CD14-positive monocyte (primary cell): ENCODE measurements around the gene ZNF25. TPM values are rescaled to one million over a fixed set of nuclear protein-coding genes. Genes with fewer than 3 reads are reported as not detected.
"Not testable (repeated sequence)": the region's sequence is repeated elsewhere in the genome, so short reads cannot be mapped to it uniquely, and the experiment has no call there.

ENCODE experiments used
- DNase-seq, 3 donors: peaks; one replicate each; pipeline ENCODE4 v3.0.0-alpha.2; 2011 to 2022
- H2AFZ ChIP-seq: 2 replicates; pipeline ENCODE4 v1.6.0; 2012; ENCODE audit warnings: mild to moderate bottlenecking, low read depth, low read length, inconsistent platforms; ENCODE audit not compliant: insufficient read depth, poor library complexity, severe bottlenecking
- H3K27ac ChIP-seq, 2 donors: 1 replicate in 1 of 2; 2 replicates in 1 of 2; pipeline ENCODE4 v1.5.1; 2012 to 2013; ENCODE audit warnings: low read length in 2 of 2, control low read depth in 1 of 2, inconsistent platforms in 1 of 2, low read depth in 1 of 2, mild to moderate bottlenecking in 1 of 2
- H3K27me3 ChIP-seq, 2 donors: one replicate each; pipeline versions ENCODE4 v1.6.0 to v1.6.1; 2011 to 2013; ENCODE audit warnings: low read length in 2 of 2; ENCODE audit not compliant: control insufficient read depth in 2 of 2, insufficient read depth in 2 of 2
- H3K36me3 ChIP-seq, 2 donors: replicated peaks in 1 of 2; 1 replicate in 1 of 2; 2 replicates in 1 of 2; pipeline versions ENCODE4 v1.5.1 to v1.6.1; 2012 to 2013; ENCODE audit warnings: low read length in 2 of 2, control low read depth in 1 of 2, inconsistent platforms in 1 of 2, mild to moderate bottlenecking in 1 of 2; ENCODE audit not compliant: insufficient read depth in 2 of 2, control insufficient read depth in 1 of 2
- H3K4me1 ChIP-seq, 2 donors: 1 replicate in 1 of 2; 2 replicates in 1 of 2; pipeline versions ENCODE4 v1.5.1 to v1.6.1; 2012 to 2013; ENCODE audit warnings: low read length in 2 of 2, control low read depth in 1 of 2, inconsistent platforms in 1 of 2, mild to moderate bottlenecking in 1 of 2, moderate library complexity in 1 of 2; ENCODE audit not compliant: insufficient read depth in 2 of 2, control insufficient read depth in 1 of 2
- H3K4me2 ChIP-seq: replicated peaks from 2 replicates; pipeline ENCODE3; 2012; ENCODE audit warnings: low read length, moderate library complexity, mild to moderate bottlenecking; ENCODE audit not compliant: poor library complexity, severe bottlenecking; ENCODE audit errors: extremely low read depth
- H3K4me3 ChIP-seq, 3 experiments: fragments of 200-600 bp in 1 of 3; sonication (generic) in 1 of 3; replicated peaks in 1 of 3; 1 replicate in 2 of 3; 2 replicates in 1 of 3; pipeline ENCODE4 v1.5.1; 2011 to 2013; ENCODE audit warnings: low read length in 3 of 3, mild to moderate bottlenecking in 3 of 3, control low read depth in 2 of 3, low read depth in 2 of 3, inconsistent platforms in 1 of 3, moderate library complexity in 1 of 3
- H3K79me2 ChIP-seq: 2 replicates; pipeline ENCODE4 v1.6.0; 2012; ENCODE audit warnings: mild to moderate bottlenecking, control low read depth, inconsistent platforms, low read length, moderate library complexity; ENCODE audit not compliant: insufficient read depth
- H3K9ac ChIP-seq: 2 replicates; pipeline ENCODE4 v1.6.0; 2017; ENCODE audit warnings: low read length, mild to moderate bottlenecking; ENCODE audit not compliant: insufficient read depth, poor library complexity, severe bottlenecking
- H3K9me3 ChIP-seq, 2 donors: replicated peaks in 1 of 2; 1 replicate in 1 of 2; 2 replicates in 1 of 2; pipeline versions ENCODE4 v1.5.1 to v1.6.1; 2012 to 2013; ENCODE audit warnings: low read length in 2 of 2, control low read depth in 1 of 2; ENCODE audit not compliant: control insufficient read depth in 1 of 2, insufficient read depth in 1 of 2
- H4K20me1 ChIP-seq: 2 replicates; pipeline ENCODE4 v1.6.0; 2012; ENCODE audit warnings: mild to moderate bottlenecking, low read length, control low read depth, moderate library complexity; ENCODE audit not compliant: insufficient read depth
- H3K27ac Mint-ChIP-seq, 7 donors: one replicate each; pipeline ENCODE4 v1.8.0; 2020; ENCODE audit warnings: mild to moderate bottlenecking in 7 of 7, mixed read lengths in 7 of 7, moderate library complexity in 6 of 7, inconsistent platforms in 2 of 7
- H3K27me3 Mint-ChIP-seq, 3 donors: one replicate each; pipeline ENCODE4 v1.8.0; 2021 to 2022; ENCODE audit warnings: low read depth in 3 of 3, mild to moderate bottlenecking in 3 of 3, mixed read lengths in 3 of 3, moderate library complexity in 3 of 3, inconsistent platforms in 1 of 3
- H3K36me3 Mint-ChIP-seq, 2 donors: one replicate each; pipeline ENCODE4 v1.8.0; 2020; ENCODE audit warnings: mixed read lengths in 2 of 2, inconsistent platforms in 1 of 2, mild to moderate bottlenecking in 1 of 2
- H3K4me1 Mint-ChIP-seq: one replicate; pipeline ENCODE4 v1.8.0; 2020; ENCODE audit warnings: mild to moderate bottlenecking, mixed read lengths
- H3K4me3 Mint-ChIP-seq, 2 donors: one replicate each; pipeline ENCODE4 v1.8.0; 2020; ENCODE audit warnings: mild to moderate bottlenecking in 2 of 2, mixed read lengths in 2 of 2, moderate library complexity in 1 of 2
- H3K9me3 Mint-ChIP-seq, 7 donors: one replicate each; pipeline ENCODE4 v1.8.0; 2020 to 2022; ENCODE audit warnings: mixed read lengths in 7 of 7, mild to moderate bottlenecking in 6 of 7, moderate library complexity in 6 of 7, inconsistent platforms in 2 of 7
- WGBS: methylation state at CpG from one replicate; pipeline ENCODE4 v1.1.5; 2013; ENCODE audit warnings: missing lambda C conversion rate; ENCODE audit not compliant: insufficient coverage; 5-methylcytosine and 5-hydroxymethylcytosine counted together
- intact Hi-C, 2 donors: fragments of 100-400 bp; cut with micrococcal nuclease; formaldehyde crosslinking; loops; one replicate each; pipeline versions ENCODE4 v1.15.0 to v1.15.1; 2023
- polyA minus RNA-seq: library from RNA; depleted of rRNA, polyadenylated mRNA; stranded (reverse); fragments of >200 nt; gene quantifications from 2 replicates; pipeline ENCODE4 v1.2.3, GENCODE V29; 2012
- polyA plus RNA-seq, 3 donors: library from polyadenylated mRNA; depleted of rRNA in 1 of 3; unstranded in 2 of 3; stranded (reverse) in 1 of 3; fragments of 300-500 nt in 2 of 3; fragments of >200 nt in 1 of 3; fragmentation: Illumina TruSeq in 2 of 3; gene quantifications; 1 replicate in 2 of 3; 2 replicates in 1 of 3; pipeline ENCODE4 v1.2.3, GENCODE V29; 2012 to 2021
- total RNA-seq, 12 experiments: library from RNA in 1 of 12; stranded (reverse) in 1 of 12; fragments of 120-200 nt in 1 of 12; gene quantifications; one replicate each; pipeline ENCODE4 v1.2.4 and lab custom pipeline; 2013 to 2026; ENCODE audit warnings: mixed read lengths in 6 of 12, inconsistent platforms in 1 of 12
- TF ChIP-seq, protein P1 (sequence below): fragments of 200-600 bp; IDR thresholded peaks from one replicate; pipeline ENCODE4 v1.8.0; 2022; ENCODE audit warnings: antibody characterized with exemption, mild to moderate bottlenecking

ZNF25 gene
- 13.2 TPM for total RNA-seq (2013)
- polyA plus RNA-seq (1 to 10 TPM; 5.5 to 6.7 (median 6.2) TPM), polyA minus RNA-seq (3.0 and 4.1 TPM in 2 replicates), total RNA-seq (lab: John Stamatoyannopoulos, UW) (2.4 to 27.2 (median 19.8) reads per million in 11 experiments)

DNA sequence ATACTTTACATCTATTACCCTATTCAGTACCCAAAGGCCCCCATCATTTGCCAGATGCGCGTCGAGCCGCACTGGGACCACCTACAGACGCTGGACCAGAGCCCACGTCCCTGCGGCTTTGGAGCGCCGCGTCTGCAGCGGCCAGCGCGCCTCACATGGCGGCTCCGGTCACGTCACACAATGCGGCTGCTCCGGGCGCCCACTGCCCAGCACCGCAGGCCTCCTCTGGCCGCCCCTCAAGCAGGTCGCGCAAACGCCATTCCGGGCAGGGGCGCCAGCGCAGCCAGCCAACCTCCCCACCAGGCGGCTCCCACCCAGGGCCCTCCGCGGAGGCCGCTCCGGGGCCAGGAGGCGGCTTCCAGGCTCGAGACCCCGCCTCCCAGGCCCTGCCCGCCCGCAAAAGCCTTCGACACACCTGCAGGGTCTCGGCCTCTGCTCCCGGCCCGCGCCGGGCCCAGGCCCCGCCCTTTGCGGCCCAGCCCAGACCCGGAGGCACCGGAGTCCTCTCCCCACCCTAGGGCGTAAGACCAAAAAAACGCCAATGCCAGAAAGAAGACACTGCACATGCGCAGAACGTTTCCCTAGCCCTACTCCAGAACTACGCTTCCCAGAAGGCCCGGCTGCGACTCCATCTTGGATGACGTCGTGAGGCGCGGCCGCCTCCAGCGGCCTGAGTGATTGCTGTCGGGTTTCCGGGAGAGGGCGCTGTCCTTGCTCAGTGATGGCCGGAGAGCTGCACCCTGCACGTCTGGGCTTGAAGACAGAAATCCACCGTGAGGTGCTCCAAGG, at the start of gene ZNF25:
Gene ZNF25, minus strand, starts transcription at position 557 of the 789 bp plus-strand sequence. CDS start 4,925 bp downstream, outside the sequence.
- Histone ChIP-seq H3K27me3 (no peaks in the 10 kb centered on the region), H3K4me3 (peak within 1 kb of the TSS; percentile 63 to 86 (median 63)), H3K4me2 (peak within 1 kb of the TSS; percentile 81), H3K9me3 (no peaks in the 10 kb centered on the region), H3K79me2 (peaks cover 40% of the 10 kb centered on the region), H3K36me3 (peaks cover 0 to 5% of the 10 kb centered on the region in 2 donors), H2AFZ (peak within 1 kb of the TSS; percentile 91), H4K20me1 (no peaks in the 10 kb centered on the region), H3K9ac (peak within 1 kb of the TSS; percentile 96), H3K27ac (peak within 1 kb of the TSS; percentile 52 to 93), H3K4me1 (peaks cover 7 to 15% of the 10 kb centered on the region in 2 donors)
- DNase-seq, result peak; percentile 98 to 99 (median 98)
- Mint-ChIP-seq H3K36me3 (peaks cover 4 to 7% of the 10 kb centered on the region in 2 donors), H3K27me3 (peaks cover 0 to 3% (median 0%) of the 10 kb centered on the region in 3 donors), H3K4me3 (peak within 1 kb of the TSS; percentile 89 to 95), H3K9me3 (peaks cover 0 to 3% (median 0%) of the 10 kb centered on the region in 7 donors), H3K27ac (peak within 1 kb of the TSS; percentile 89 to 96 (median 92)), H3K4me1 (peaks cover 20% of the 10 kb centered on the region)
- TF ChIP-seq, protein P1, sequence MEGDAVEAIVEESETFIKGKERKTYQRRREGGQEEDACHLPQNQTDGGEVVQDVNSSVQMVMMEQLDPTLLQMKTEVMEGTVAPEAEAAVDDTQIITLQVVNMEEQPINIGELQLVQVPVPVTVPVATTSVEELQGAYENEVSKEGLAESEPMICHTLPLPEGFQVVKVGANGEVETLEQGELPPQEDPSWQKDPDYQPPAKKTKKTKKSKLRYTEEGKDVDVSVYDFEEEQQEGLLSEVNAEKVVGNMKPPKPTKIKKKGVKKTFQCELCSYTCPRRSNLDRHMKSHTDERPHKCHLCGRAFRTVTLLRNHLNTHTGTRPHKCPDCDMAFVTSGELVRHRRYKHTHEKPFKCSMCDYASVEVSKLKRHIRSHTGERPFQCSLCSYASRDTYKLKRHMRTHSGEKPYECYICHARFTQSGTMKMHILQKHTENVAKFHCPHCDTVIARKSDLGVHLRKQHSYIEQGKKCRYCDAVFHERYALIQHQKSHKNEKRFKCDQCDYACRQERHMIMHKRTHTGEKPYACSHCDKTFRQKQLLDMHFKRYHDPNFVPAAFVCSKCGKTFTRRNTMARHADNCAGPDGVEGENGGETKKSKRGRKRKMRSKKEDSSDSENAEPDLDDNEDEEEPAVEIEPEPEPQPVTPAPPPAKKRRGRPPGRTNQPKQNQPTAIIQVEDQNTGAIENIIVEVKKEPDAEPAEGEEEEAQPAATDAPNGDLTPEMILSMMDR, result peak; percentile 88
- intact Hi-C loops, result loop anchor here (2.0 to 10.0 kb wide), 5 partner anchors 35 to 121 kb away; partner anchors contain the start of genes ZNF248 (in 2 of the 2), ZNF33A (in 2 of the 2) and ZNF37A (in 1 of the 2)
- WGBS, result 0% methylated on average over 63 of the region's 66 CpGs

DNA sequence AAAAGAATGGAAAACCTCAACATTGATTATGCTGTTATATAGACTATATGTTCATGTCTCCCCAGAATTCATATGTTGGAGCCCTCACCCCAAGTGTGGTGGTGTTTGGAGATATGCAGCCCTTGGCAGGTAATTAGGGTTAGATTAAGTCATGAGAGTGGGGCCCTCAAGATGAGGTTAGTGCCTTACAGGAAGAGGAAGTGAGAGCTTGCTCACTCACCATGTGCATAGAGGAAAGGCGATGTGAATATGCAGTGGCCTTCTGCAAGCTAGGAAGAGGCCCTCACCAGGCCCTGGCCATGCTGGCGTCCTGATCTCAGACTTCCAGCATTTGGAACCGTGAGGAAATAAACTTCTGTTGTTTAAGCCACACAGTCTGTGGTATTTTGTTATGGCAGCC, 48.8 kb upstream of the ZNF25 start:
- Histone ChIP-seq H4K20me1 (no peaks in the 10 kb centered on the region), H3K4me3 (no peak overlapping the region), H3K4me2 (no peak overlapping the region), H3K9ac (no peak overlapping the region), H3K27me3 (no peaks in the 10 kb centered on the region), H2AFZ (no peak overlapping the region), H3K4me1 (peaks cover 6 to 7% of the 10 kb centered on the region in 2 donors), H3K36me3 (peaks cover 67 to 96% of the 10 kb centered on the region in 2 donors), H3K27ac (peak overlapping the region in 1 of 2 donors; percentile 53), H3K79me2 (no peaks in the 10 kb centered on the region), H3K9me3 (no peaks in the 10 kb centered on the region)
- intact Hi-C loops, result no loop called here
- 29% methylated on average over 3 of the region's 3 CpGs for WGBS
- Mint-ChIP-seq H3K9me3 (peaks cover 4 to 10% (median 4%) of the 10 kb centered on the region in 7 donors), H3K27me3 (peaks cover 0 to 2% (median 0%) of the 10 kb centered on the region in 3 donors), H3K27ac (peak overlapping the region in 5 of 7 donors; percentile 33 to 84 (median 71)), H3K4me3 (no peak overlapping the region), H3K36me3 (peaks cover 75 to 94% of the 10 kb centered on the region in 2 donors), H3K4me1 (peaks cover 13% of the 10 kb centered on the region)
- peak; percentile 17 to 32 (median 21) for DNase-seq
- TF ChIP-seq, protein P1, result no peak

DNA sequence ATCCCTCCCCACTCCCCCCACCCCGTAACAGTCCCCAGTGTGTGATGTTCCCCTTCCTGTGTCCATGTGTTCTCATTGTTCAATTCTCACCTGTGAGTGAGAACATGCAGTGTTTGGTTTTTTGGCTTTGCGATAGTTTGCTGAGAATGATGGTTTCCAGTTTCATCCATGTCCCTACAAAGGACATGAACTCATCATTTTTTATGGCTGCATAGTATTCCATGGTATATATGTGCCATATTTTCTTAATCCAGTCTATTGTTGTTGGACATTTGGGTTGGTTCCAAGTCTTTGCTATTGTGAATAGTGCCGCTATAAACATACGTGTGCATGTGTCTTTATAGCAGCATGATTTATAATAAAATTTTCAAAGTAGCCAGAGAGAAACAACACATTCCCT, 42.7 kb upstream of the ZNF25 start:
- not testable (repeated sequence) for H3K9me3 Mint-ChIP-seq, H3K9ac ChIP-seq, H3K27me3 ChIP-seq, H3K4me2 ChIP-seq, H3K4me1 Mint-ChIP-seq, H3K27me3 Mint-ChIP-seq, H3K4me3 Mint-ChIP-seq, DNase-seq, H3K79me2 ChIP-seq, H4K20me1 ChIP-seq, H3K27ac ChIP-seq, H2AFZ ChIP-seq, H3K4me3 ChIP-seq, H3K4me1 ChIP-seq, H3K9me3 ChIP-seq
- H3K36me3 ChIP-seq, result peaks cover 76 to 94% of the 10 kb centered on the region in 2 donors
- peak overlapping the region in 1 of 7 donors; percentile 63 for H3K27ac Mint-ChIP-seq
- intact Hi-C loops, result loop anchor here (10.0 kb wide), 2 partner anchors 76 to 164 kb away; partner anchors contain the start of genes ZNF37A (in 2 of the 2) and ZNF248 (in 1 of the 2)
- H3K36me3 Mint-ChIP-seq, result peaks cover 84 to 93% of the 10 kb centered on the region in 2 donors
- no CpG with 5 or more reads among the region's 4 CpGs for WGBS
